ENCODE results near the gene GPM6B.

GPM6B gene

DNA sequence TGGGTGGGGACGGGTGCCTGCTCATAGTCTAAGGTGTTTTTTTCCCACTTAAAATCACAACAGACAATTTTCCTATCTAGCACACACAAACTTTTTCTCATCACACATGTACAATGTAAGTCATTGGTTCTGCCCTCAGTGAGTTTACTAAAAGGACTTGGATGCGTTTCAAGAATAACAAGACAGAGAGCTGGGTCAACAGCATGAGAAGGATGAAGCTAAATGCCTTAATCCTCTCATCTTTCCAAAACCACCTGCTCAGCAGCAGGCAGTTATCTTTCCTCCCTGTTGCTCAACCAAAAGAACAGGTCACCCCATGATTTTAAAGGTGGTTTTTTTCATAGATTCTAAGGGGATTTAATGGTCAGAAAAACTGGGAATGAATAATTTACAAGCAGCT lies 42.2 kb downstream of the GPM6B start:
- no peak overlapping the region for H3K4me3 ChIP-seq (ENCODE audit: low read length in 2 of 2)
- H3K27ac ChIP-seq (ENCODE audit: low read depth in 2 of 2, low read length in 2 of 2), result no peak overlapping the region
- peaks cover 28 to 37% of the 10 kb centered on the region in 2 donors for H3K36me3 ChIP-seq (ENCODE audit: control insufficient read depth in 2 of 2, insufficient read depth in 2 of 2, low read length in 2 of 2)
- H3K4me1 ChIP-seq (ENCODE audit: control insufficient read depth in 2 of 2, insufficient read depth in 2 of 2, low read length in 2 of 2), result no peaks in the 10 kb centered on the region
- H3K9me3 ChIP-seq (ENCODE audit: control insufficient read depth in 2 of 2, low read length in 2 of 2), result no peaks in the 10 kb centered on the region
- H3K9ac ChIP-seq (ENCODE audit: low read depth in 1 of 2, low read length in 2 of 2), result no peak overlapping the region
- H3K27me3 ChIP-seq (ENCODE audit: control insufficient read depth in 2 of 2, insufficient read depth in 2 of 2, low read length in 2 of 2), result peaks cover 0 to under 1% of the 10 kb centered on the region in 2 donors

DNA sequence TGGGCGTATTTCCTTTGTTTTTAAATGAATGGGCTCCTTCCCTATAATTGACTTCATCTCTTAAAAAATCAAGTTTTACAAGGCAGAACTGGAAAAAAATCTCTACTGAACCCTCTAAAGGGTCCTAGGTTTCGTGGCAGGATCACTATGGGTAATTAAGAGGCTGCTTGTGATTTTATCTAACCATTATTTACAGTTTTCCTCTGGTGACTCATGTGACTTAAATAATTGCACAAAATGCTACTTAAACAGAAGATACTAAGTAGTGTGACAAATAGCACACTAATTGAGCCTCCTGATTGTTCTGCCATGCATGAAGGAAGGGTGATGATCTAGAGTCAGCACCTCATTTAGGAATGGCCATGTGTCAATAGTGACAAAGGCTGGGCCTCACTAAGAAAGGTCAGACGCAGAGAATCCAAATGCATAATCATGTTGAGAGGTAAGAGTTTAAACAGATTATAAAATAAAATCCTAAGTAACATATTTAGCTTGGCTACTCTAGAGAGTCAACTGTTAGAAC lies 46.8 kb downstream of the GPM6B start:
- H3K27ac ChIP-seq (ENCODE audit: low read depth in 2 of 2, low read length in 2 of 2), result no peak overlapping the region
- peaks cover 45 to 63% of the 10 kb centered on the region in 2 donors for H3K36me3 ChIP-seq (ENCODE audit: control insufficient read depth in 2 of 2, insufficient read depth in 2 of 2, low read length in 2 of 2)
- no peak overlapping the region for H3K4me3 ChIP-seq (ENCODE audit: low read length in 2 of 2)
- no peaks in the 10 kb centered on the region for H3K9me3 ChIP-seq (ENCODE audit: control insufficient read depth in 2 of 2, low read length in 2 of 2)
- H3K27me3 ChIP-seq (ENCODE audit: control insufficient read depth in 2 of 2, insufficient read depth in 2 of 2, low read length in 2 of 2), result no peaks in the 10 kb centered on the region
- no peaks in the 10 kb centered on the region for H3K4me1 ChIP-seq (ENCODE audit: control insufficient read depth in 2 of 2, insufficient read depth in 2 of 2, low read length in 2 of 2)
- no peak overlapping the region for H3K9ac ChIP-seq (ENCODE audit: low read depth in 1 of 2, low read length in 2 of 2)

DNA sequence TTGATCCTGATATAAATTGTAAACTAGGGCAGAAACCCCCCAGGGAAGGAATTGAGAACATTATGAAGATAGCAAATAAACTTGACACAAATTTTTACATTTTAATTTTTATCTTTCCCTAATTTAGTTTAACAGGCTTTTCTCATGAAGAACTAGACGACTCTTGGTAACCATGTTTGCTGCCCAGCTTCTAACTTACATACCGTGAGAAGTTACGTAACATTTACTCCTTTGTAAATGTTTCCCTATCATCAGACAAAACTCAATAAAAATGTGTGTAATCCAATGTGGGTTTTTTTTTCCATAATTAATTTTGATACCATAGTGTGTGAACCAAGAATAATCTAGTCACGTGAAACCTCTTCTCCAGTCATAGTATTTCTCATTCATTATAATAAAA lies 48.0 kb downstream of the GPM6B start:
- Histone ChIP-seq H3K9me3 (ENCODE audit: control insufficient read depth in 2 of 2, low read length in 2 of 2) (no peaks in the 10 kb centered on the region), H3K9ac (ENCODE audit: low read depth in 1 of 2, low read length in 2 of 2) (no peak overlapping the region), H3K27ac (ENCODE audit: low read depth in 2 of 2, low read length in 2 of 2) (no peak overlapping the region), H3K4me3 (ENCODE audit: low read length in 2 of 2) (no peak overlapping the region), H3K27me3 (ENCODE audit: control insufficient read depth in 2 of 2, insufficient read depth in 2 of 2, low read length in 2 of 2) (no peaks in the 10 kb centered on the region), H3K36me3 (ENCODE audit: control insufficient read depth in 2 of 2, insufficient read depth in 2 of 2, low read length in 2 of 2) (peaks cover 44 to 62% of the 10 kb centered on the region in 2 donors), H3K4me1 (ENCODE audit: control insufficient read depth in 2 of 2, insufficient read depth in 2 of 2, low read length in 2 of 2) (no peaks in the 10 kb centered on the region)

DNA sequence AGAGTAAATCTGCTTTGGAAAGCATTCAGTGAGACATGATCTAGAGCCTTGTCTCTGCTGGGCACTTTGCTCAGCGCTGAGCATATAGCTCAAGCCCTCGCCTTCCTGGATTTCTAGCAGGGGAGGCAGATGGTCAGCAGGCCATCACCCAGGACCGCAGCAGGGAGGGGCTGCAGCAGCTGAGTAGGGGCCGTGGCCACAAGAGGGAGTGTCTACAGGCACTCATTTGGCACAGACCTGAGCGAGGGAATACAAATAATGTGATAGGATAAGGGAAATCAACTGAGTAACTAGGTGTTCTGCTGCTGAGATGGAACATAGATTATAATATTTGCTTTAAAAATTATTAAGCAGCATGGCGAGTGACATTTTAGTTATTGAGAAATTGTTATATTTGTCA lies 52.1 kb downstream of the GPM6B start:
- Histone ChIP-seq H3K9ac (ENCODE audit: low read depth in 1 of 2, low read length in 2 of 2) (no peak overlapping the region), H3K4me1 (ENCODE audit: control insufficient read depth in 2 of 2, insufficient read depth in 2 of 2, low read length in 2 of 2) (no peaks in the 10 kb centered on the region), H3K27me3 (ENCODE audit: control insufficient read depth in 2 of 2, insufficient read depth in 2 of 2, low read length in 2 of 2) (no peaks in the 10 kb centered on the region), H3K4me3 (ENCODE audit: low read length in 2 of 2) (no peak overlapping the region), H3K9me3 (ENCODE audit: control insufficient read depth in 2 of 2, low read length in 2 of 2) (no peaks in the 10 kb centered on the region), H3K27ac (ENCODE audit: low read depth in 2 of 2, low read length in 2 of 2) (no peak overlapping the region), H3K36me3 (ENCODE audit: control insufficient read depth in 2 of 2, insufficient read depth in 2 of 2, low read length in 2 of 2) (peaks cover 58 to 74% of the 10 kb centered on the region in 2 donors)

DNA sequence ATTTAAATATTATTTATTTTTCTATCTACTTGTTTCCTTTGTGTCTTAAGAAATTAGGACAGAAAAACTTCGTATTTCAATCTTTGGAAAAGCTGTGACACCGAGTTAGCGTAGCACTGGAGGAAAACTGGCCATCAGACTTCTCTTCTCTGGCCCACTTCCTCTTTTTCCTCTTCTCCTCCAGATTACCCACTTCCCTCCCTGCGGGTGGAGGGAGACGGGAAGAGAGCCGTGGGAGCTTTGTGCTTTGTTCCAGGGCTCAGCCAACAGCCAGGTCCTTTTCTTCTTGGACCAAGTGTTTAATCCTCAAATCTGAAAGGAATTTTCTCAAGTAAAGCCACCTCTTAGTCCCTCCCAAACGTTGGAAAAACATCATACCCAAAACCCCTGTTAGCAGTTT lies 52.6 kb downstream of the GPM6B start:
- Histone ChIP-seq H3K9me3 (ENCODE audit: control insufficient read depth in 2 of 2, low read length in 2 of 2) (no peaks in the 10 kb centered on the region), H3K4me3 (ENCODE audit: low read length in 2 of 2) (no peak overlapping the region), H3K27me3 (ENCODE audit: control insufficient read depth in 2 of 2, insufficient read depth in 2 of 2, low read length in 2 of 2) (no peaks in the 10 kb centered on the region), H3K27ac (ENCODE audit: low read depth in 2 of 2, low read length in 2 of 2) (no peak overlapping the region), H3K4me1 (ENCODE audit: control insufficient read depth in 2 of 2, insufficient read depth in 2 of 2, low read length in 2 of 2) (no peaks in the 10 kb centered on the region), H3K36me3 (ENCODE audit: control insufficient read depth in 2 of 2, insufficient read depth in 2 of 2, low read length in 2 of 2) (peaks cover 58 to 70% of the 10 kb centered on the region in 2 donors), H3K9ac (ENCODE audit: low read depth in 1 of 2, low read length in 2 of 2) (no peak overlapping the region)

DNA sequence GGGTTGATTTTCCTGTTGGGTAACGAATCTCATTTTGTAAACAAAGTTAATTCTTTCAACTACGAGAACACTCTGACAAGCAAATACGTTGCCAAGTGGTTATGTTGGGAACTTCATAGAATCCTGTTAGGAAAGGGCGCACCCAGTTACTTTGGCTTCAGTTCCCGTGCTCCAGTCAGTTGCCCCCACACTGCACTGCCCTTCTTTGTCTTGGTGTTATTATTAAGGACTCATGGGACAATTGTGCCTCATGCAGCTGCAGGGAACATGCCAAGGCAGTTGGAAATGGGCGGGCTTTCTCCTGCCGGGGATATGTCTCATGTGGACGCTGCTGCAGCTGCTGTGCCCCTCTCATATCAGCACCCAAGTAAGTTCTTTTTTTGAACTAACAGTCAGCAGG lies 53.4 kb downstream of the GPM6B start:
- Histone ChIP-seq H3K9ac (ENCODE audit: low read depth in 1 of 2, low read length in 2 of 2) (no peak overlapping the region), H3K27ac (ENCODE audit: low read depth in 2 of 2, low read length in 2 of 2) (no peak overlapping the region), H3K27me3 (ENCODE audit: control insufficient read depth in 2 of 2, insufficient read depth in 2 of 2, low read length in 2 of 2) (no peaks in the 10 kb centered on the region), H3K4me1 (ENCODE audit: control insufficient read depth in 2 of 2, insufficient read depth in 2 of 2, low read length in 2 of 2) (no peaks in the 10 kb centered on the region), H3K9me3 (ENCODE audit: control insufficient read depth in 2 of 2, low read length in 2 of 2) (no peaks in the 10 kb centered on the region), H3K4me3 (ENCODE audit: low read length in 2 of 2) (no peak overlapping the region), H3K36me3 (ENCODE audit: control insufficient read depth in 2 of 2, insufficient read depth in 2 of 2, low read length in 2 of 2) (peaks cover 62 to 63% of the 10 kb centered on the region in 2 donors)

DNA sequence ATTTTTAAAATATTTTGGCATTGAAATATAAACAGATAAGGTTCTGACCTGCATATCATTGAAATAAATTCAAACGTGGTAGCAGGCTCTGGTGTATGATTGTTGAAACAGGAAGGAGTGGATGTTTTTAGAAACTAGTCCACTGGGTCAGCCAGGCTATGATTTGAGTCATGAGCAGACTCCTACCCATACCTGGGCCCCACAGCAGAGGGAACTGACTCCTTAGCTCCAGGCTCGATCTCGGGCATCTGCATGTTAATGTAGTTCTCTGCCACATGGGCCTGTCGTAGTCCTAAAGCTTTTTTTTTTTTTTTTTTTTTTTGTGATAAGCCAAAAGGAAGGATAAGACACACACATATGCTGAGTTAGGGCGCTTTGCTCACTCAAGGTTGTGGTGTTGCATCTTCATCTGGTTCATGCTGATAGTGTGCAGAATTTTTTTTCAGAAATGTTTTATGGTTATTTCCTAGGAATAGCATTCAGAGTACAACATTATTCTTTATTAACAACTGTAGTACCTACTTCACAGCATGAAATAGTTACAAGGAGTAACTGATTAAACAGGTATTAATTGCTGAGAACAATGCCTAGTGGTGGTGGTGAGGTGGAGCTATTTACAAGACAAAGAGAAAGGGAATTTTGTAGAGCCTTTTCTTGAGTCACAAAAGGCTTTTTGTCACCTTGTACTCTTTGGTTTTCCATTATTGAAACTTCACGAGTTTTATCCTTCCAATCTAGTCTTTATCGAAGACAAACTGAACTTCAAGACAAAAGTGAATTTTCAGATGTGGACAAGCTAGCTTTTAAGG lies 55.1 kb downstream of the GPM6B start:
- Histone ChIP-seq H3K9me3 (ENCODE audit: control insufficient read depth in 2 of 2, low read length in 2 of 2) (no peaks in the 10 kb centered on the region), H3K36me3 (ENCODE audit: control insufficient read depth in 2 of 2, insufficient read depth in 2 of 2, low read length in 2 of 2) (peaks cover 63 to 73% of the 10 kb centered on the region in 2 donors), H3K9ac (ENCODE audit: low read depth in 1 of 2, low read length in 2 of 2) (no peak overlapping the region), H3K4me3 (ENCODE audit: low read length in 2 of 2) (no peak overlapping the region), H3K27ac (ENCODE audit: low read depth in 2 of 2, low read length in 2 of 2) (no peak overlapping the region), H3K4me1 (ENCODE audit: control insufficient read depth in 2 of 2, insufficient read depth in 2 of 2, low read length in 2 of 2) (no peaks in the 10 kb centered on the region), H3K27me3 (ENCODE audit: control insufficient read depth in 2 of 2, insufficient read depth in 2 of 2, low read length in 2 of 2) (no peaks in the 10 kb centered on the region)

DNA sequence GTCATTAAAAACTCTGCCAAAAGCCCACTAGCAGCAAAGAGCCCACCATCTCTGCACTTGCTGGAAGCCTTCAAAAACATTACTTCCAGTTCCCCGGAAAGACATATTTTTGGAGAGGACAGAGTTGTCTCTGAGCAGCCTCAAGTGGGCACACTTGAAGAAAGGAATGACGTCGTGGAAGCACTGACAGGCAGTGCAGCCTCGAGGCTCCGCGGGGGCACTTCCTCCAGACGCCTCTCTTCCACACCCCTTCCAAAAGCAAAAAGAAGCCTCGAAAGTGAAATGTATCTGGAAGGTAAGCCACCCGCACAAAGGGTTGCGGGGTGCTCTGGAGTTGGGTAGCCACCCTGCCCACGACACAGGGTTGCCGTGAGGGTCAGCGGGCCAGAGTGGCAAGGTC lies 56.5 kb downstream of the GPM6B start:
- no peak overlapping the region for H3K27ac ChIP-seq (ENCODE audit: low read depth in 2 of 2, low read length in 2 of 2)
- H3K27me3 ChIP-seq (ENCODE audit: control insufficient read depth in 2 of 2, insufficient read depth in 2 of 2, low read length in 2 of 2), result no peaks in the 10 kb centered on the region
- H3K36me3 ChIP-seq (ENCODE audit: control insufficient read depth in 2 of 2, insufficient read depth in 2 of 2, low read length in 2 of 2), result peaks cover 52 to 66% of the 10 kb centered on the region in 2 donors
- H3K4me1 ChIP-seq (ENCODE audit: control insufficient read depth in 2 of 2, insufficient read depth in 2 of 2, low read length in 2 of 2), result no peaks in the 10 kb centered on the region
- H3K9me3 ChIP-seq (ENCODE audit: control insufficient read depth in 2 of 2, low read length in 2 of 2), result no peaks in the 10 kb centered on the region
- no peak overlapping the region for H3K4me3 ChIP-seq (ENCODE audit: low read length in 2 of 2)
- H3K9ac ChIP-seq (ENCODE audit: low read depth in 1 of 2, low read length in 2 of 2), result no peak overlapping the region

DNA sequence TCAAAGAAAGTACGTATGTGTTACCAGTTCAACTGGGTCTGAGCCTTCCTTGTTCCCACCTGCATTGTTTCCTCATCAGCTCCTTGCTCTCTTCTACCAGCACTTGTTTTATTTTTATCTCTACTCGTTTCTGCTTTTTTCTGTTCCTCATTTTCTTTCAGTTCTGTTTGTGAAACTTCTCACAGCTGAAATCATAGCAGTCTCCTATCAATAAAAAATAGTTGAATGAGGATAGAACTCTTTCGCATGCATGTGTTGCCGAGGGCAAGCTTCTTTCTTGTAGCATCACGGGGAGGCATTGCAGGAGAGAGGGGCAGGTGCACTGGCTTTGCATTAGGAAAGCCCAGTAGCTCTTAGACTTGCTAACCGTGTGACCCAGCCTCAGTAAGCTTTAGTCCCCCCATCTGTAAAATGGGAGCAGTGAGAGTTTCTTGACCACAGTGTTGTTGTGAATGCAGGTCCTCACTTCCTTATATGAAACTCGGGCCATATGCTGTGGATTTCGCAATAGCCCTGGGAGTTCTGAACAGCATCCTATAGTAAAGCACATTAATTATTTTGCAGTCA lies 57.7 kb downstream of the GPM6B start:
- no peak overlapping the region for H3K4me3 ChIP-seq (ENCODE audit: low read length in 2 of 2)
- no peaks in the 10 kb centered on the region for H3K4me1 ChIP-seq (ENCODE audit: control insufficient read depth in 2 of 2, insufficient read depth in 2 of 2, low read length in 2 of 2)
- peaks cover 48 to 63% of the 10 kb centered on the region in 2 donors for H3K36me3 ChIP-seq (ENCODE audit: control insufficient read depth in 2 of 2, insufficient read depth in 2 of 2, low read length in 2 of 2)
- no peaks in the 10 kb centered on the region for H3K27me3 ChIP-seq (ENCODE audit: control insufficient read depth in 2 of 2, insufficient read depth in 2 of 2, low read length in 2 of 2)
- H3K27ac ChIP-seq (ENCODE audit: low read depth in 2 of 2, low read length in 2 of 2), result no peak overlapping the region
- no peaks in the 10 kb centered on the region for H3K9me3 ChIP-seq (ENCODE audit: control insufficient read depth in 2 of 2, low read length in 2 of 2)
- H3K9ac ChIP-seq (ENCODE audit: low read depth in 1 of 2, low read length in 2 of 2), result no peak overlapping the region

DNA sequence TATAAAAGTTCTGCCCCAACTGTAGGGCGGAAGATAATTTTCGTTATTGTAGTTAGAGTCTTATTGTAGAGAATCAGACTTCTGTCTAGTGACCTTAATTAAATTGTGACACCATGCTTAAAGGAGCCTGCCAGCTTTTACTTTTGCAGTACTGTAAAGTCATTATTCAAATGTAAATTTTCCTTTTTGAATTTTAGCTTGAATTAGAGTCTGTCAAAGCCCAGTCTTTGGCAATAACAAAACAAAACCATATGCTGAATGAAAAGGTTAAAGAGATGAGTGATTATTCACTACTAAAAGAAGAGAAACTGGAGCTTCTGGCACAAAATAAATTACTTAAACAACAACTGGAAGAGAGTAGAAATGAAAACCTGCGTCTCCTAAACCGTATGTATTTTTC lies 60.5 kb downstream of the GPM6B start:
- no peaks in the 10 kb centered on the region for H3K27me3 ChIP-seq (ENCODE audit: control insufficient read depth in 2 of 2, insufficient read depth in 2 of 2, low read length in 2 of 2)
- H3K36me3 ChIP-seq (ENCODE audit: control insufficient read depth in 2 of 2, insufficient read depth in 2 of 2, low read length in 2 of 2), result peaks cover 34 to 60% of the 10 kb centered on the region in 2 donors
- no peaks in the 10 kb centered on the region for H3K4me1 ChIP-seq (ENCODE audit: control insufficient read depth in 2 of 2, insufficient read depth in 2 of 2, low read length in 2 of 2)
- H3K9me3 ChIP-seq (ENCODE audit: control insufficient read depth in 2 of 2, low read length in 2 of 2), result no peaks in the 10 kb centered on the region
- H3K9ac ChIP-seq (ENCODE audit: low read depth in 1 of 2, low read length in 2 of 2), result no peak overlapping the region
- no peak overlapping the region for H3K4me3 ChIP-seq (ENCODE audit: low read length in 2 of 2)
- H3K27ac ChIP-seq (ENCODE audit: low read depth in 2 of 2, low read length in 2 of 2), result no peak overlapping the region

Data from mucosa of rectum (tissue), 2 donors.